ENCODE data around the gene HECTD4. TPM values are rescaled to one million over a fixed set of nuclear protein-coding genes. Genes with fewer than 3 reads are reported as not detected.
"Not testable (repeated sequence)": the region's sequence is repeated elsewhere in the genome, so short reads cannot be mapped to it uniquely, and the experiment has no call there.

The HECTD4 gene
- total RNA-seq, 1 donor = 29.0 TPM

DNA sequence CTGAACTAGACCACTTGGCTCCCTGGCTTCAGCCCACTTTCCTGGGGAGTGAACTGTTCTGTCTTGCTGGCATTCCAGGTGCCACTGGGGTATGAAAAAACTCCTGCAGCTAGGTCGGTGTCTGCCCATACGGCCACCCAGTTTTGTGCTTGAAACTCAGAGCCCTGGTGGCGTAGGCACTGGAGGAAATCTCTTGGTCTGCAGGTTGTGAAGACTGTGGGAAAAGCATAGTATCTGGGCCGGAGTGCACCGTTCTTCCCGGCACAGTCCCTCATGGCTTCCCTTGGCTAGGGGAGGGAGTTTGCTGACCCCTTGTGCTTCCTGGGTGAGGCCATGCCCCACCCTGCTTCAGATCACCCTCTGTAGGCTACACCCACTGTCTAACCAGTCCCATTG, 223.1 kb downstream of the HECTD4 start:
- Histone ChIP-seq H3K36me3 (ENCODE audit: insufficient read depth, low read length) (peaks cover 24% of the 10 kb centered on the region), H3K27me3 (ENCODE audit: insufficient read depth, low read length) (no peaks in the 10 kb centered on the region), H3K4me3 (ENCODE audit: insufficient read depth, low read length) (no peak overlapping the region), H2AFZ (ENCODE audit: low read length) (no peak overlapping the region), H3K4me1 (ENCODE audit: insufficient read depth, low read length) (no peaks in the 10 kb centered on the region), H3K9me3 (ENCODE audit: low read depth, low read length) (no peaks in the 10 kb centered on the region), H4K20me1 (ENCODE audit: insufficient read depth, low read length) (no peaks in the 10 kb centered on the region), H3K27ac (ENCODE audit: low read depth, low read length) (no peak overlapping the region), H3K79me2 (ENCODE audit: insufficient read depth, low read length) (no peaks in the 10 kb centered on the region), H3K4me2 (ENCODE audit: insufficient read depth, low read length) (no peak overlapping the region)
- TF ChIP-seq, protein P1, sequence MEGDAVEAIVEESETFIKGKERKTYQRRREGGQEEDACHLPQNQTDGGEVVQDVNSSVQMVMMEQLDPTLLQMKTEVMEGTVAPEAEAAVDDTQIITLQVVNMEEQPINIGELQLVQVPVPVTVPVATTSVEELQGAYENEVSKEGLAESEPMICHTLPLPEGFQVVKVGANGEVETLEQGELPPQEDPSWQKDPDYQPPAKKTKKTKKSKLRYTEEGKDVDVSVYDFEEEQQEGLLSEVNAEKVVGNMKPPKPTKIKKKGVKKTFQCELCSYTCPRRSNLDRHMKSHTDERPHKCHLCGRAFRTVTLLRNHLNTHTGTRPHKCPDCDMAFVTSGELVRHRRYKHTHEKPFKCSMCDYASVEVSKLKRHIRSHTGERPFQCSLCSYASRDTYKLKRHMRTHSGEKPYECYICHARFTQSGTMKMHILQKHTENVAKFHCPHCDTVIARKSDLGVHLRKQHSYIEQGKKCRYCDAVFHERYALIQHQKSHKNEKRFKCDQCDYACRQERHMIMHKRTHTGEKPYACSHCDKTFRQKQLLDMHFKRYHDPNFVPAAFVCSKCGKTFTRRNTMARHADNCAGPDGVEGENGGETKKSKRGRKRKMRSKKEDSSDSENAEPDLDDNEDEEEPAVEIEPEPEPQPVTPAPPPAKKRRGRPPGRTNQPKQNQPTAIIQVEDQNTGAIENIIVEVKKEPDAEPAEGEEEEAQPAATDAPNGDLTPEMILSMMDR (IDR thresholded peaks at IDR 0.05; ENCODE audit: extremely low read depth, low read depth, low read length) = no peak
- DNase-seq (ENCODE audit: insufficient read length, low spot score, missing footprints) = no peak

DNA sequence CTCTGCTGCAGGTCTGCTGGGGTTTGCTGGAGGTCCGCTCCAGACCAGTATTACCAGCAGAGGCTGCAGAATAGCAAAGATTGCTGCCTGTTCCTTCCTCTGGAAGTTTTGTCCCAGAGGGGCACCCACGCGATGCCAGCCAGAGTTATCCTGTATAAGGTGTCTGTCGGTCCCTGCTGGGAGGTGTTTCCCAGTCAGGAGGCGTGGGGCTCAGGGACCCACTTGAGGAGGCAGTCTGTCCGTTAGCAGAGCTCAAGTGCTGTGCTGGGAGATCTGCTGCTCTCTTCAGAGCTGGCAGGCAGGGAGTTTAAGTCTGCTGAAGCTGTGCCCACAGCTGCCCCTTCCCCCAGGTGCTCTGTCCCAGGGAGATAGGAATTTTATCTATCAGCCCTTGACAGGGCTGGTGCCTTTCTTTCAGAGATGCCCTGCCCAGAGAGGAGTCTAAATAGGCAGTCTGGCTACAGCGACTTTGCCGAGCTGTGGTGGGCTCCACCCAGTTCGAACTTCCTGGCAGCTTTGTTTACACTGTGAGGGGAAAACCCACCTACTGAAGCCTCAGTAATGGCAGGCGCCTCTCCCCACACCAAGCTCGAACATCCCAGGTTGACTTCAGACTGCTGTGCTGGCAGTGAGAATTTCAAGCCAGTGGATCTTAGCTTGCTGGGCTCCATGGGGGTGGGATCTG, 223.6 kb downstream of the HECTD4 start:
- H3K79me2 ChIP-seq (ENCODE audit: insufficient read depth, low read length); H3K4me3 ChIP-seq (ENCODE audit: insufficient read depth, low read length); DNase-seq (ENCODE audit: insufficient read length, low spot score, missing footprints); H2AFZ ChIP-seq (ENCODE audit: low read length); H3K4me2 ChIP-seq (ENCODE audit: insufficient read depth, low read length); H4K20me1 ChIP-seq (ENCODE audit: insufficient read depth, low read length); H3K27me3 ChIP-seq (ENCODE audit: insufficient read depth, low read length); H3K4me1 ChIP-seq (ENCODE audit: insufficient read depth, low read length); H3K9me3 ChIP-seq (ENCODE audit: low read depth, low read length); H3K27ac ChIP-seq (ENCODE audit: low read depth, low read length): not testable (repeated sequence)
- peaks cover 29% of the 10 kb centered on the region for H3K36me3 ChIP-seq (ENCODE audit: insufficient read depth, low read length)

DNA sequence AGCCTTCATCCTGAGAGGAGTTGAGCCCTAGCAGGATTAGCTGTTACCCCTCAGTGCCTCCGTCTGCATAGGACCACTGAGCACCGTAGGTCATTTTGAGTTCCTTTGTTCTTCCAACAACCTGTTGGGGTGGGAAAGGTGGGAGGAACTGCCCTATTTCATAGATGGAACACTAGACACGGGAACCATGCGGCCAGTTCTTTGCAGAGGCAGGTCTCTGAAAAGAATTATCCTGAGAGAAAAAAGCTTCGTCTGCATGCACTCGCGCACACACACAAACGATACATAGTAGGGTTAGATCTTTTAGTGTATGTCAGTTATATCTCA, 228.4 kb downstream of the HECTD4 start:
- Histone ChIP-seq H3K36me3 (ENCODE audit: insufficient read depth, low read length) (peaks cover 51% of the 10 kb centered on the region), H3K4me1 (ENCODE audit: insufficient read depth, low read length) (no peaks in the 10 kb centered on the region), H3K79me2 (ENCODE audit: insufficient read depth, low read length) (no peaks in the 10 kb centered on the region), H3K4me2 (ENCODE audit: insufficient read depth, low read length) (no peak overlapping the region), H3K9me3 (ENCODE audit: low read depth, low read length) (no peaks in the 10 kb centered on the region), H3K4me3 (ENCODE audit: insufficient read depth, low read length) (no peak overlapping the region), H3K27me3 (ENCODE audit: insufficient read depth, low read length) (no peaks in the 10 kb centered on the region), H4K20me1 (ENCODE audit: insufficient read depth, low read length) (no peaks in the 10 kb centered on the region), H2AFZ (ENCODE audit: low read length) (no peak overlapping the region), H3K27ac (ENCODE audit: low read depth, low read length) (no peak overlapping the region)
- DNase-seq (ENCODE audit: insufficient read length, low spot score, missing footprints) = no peak
- TF ChIP-seq, protein P1 (IDR thresholded peaks at IDR 0.05; ENCODE audit: extremely low read depth, low read depth, low read length) = no peak

DNA sequence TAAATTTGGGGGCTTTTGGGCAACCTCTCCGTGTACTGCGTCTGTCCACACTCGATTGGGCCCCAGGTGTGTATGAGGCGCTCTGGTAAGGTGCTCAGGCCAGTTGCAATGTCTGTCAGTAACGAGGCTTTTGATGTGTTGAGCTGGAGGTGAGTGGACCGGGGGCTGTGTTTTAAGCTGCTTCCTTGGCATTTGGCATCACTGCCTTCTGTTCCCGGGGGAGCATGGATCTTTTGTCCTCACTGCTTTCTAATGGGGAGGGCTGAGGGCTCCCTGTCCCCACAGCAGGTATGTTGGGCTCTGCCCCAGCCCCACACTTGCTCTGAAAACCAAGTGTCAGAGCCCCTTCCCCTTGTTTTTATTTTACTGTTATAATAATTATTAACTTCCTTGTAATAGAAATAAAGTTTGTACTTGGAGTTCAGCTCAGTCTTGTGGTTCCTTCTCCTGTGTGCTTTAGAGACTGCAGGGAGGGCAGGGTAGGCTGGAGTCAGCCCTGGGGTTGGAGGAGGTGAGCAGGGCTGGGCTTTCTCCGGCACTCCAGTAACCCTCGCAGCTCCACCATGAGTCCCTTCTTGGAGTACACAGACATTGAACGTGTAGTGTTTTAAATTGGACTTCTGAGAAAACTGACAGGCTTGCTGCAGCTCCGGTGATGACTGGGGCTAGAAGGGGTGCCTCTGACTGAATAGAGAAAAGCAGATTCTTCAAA, 228.9 kb downstream of the HECTD4 start:
- Histone ChIP-seq H3K9me3 (ENCODE audit: low read depth, low read length) (no peaks in the 10 kb centered on the region), H3K4me2 (ENCODE audit: insufficient read depth, low read length) (no peak overlapping the region), H2AFZ (ENCODE audit: low read length) (no peak overlapping the region), H3K4me3 (ENCODE audit: insufficient read depth, low read length) (no peak overlapping the region), H3K27me3 (ENCODE audit: insufficient read depth, low read length) (no peaks in the 10 kb centered on the region), H3K79me2 (ENCODE audit: insufficient read depth, low read length) (no peaks in the 10 kb centered on the region), H3K27ac (ENCODE audit: low read depth, low read length) (no peak overlapping the region), H3K36me3 (ENCODE audit: insufficient read depth, low read length) (peaks cover 55% of the 10 kb centered on the region), H4K20me1 (ENCODE audit: insufficient read depth, low read length) (no peaks in the 10 kb centered on the region), H3K4me1 (ENCODE audit: insufficient read depth, low read length) (peaks cover under 1% of the 10 kb centered on the region)
- TF ChIP-seq, protein P1 (IDR thresholded peaks at IDR 0.05; ENCODE audit: extremely low read depth, low read depth, low read length) = no peak
- DNase-seq (ENCODE audit: insufficient read length, low spot score, missing footprints) = no peak
